ENCODE results near the gene CREBL2. TPM values are rescaled to one million over a fixed set of nuclear protein-coding genes. Genes with fewer than 3 reads are reported as not detected.

CREBL2 gene
- total and polyA plus RNA-seq, 10 of the 15 experiments (the other 5 are each of a cell fraction or from before 2014, with no cell fraction given): 4.6 to 19.1 (median 13.5) TPM

GRCh38 chr12:12663644-12664294 is 52.1 kb downstream of the CREBL2 start (continued):
- TF ChIP-seq SKIL (IDR thresholded peaks at IDR 0.05; ENCODE audit: low read depth, poor library complexity, severe bottlenecking) (peak; percentile 57), ZZZ3 (IDR thresholded peaks at IDR 0.05; ENCODE audit: control insufficient read depth, insufficient read length, low read depth) (no peak), NBN (IDR thresholded peaks at IDR 0.05) (0 out of 2 replicates have a peak, but pooled peaks have one; percentile 19), BHLHE40 (IDR thresholded peaks at IDR 0.05; ENCODE audit: borderline replicate concordance in 1 of 2, low read depth in 2 of 2, low read length in 1 of 2) (peak in 1 of 2 experiments; percentile 57; a peak in 1 of 4 replicates), MEF2A (IDR thresholded peaks at IDR 0.05; ENCODE audit: insufficient read depth, low read depth, low read length) (no peak; the same call in 1 of the 2 replicates), RAD21 (IDR thresholded peaks at IDR 0.05; ENCODE audit: insufficient read depth, low read depth, low read length) (no peak), NFIC (IDR thresholded peaks at IDR 0.05; ENCODE audit: low read depth, low read length) (peak; percentile 49; the same call in 1 of the 2 replicates)

GRCh38 chr12:12665194-12665593 is 53.5 kb downstream of the CREBL2 start:
- no peaks in the 10 kb centered on the region for H3K36me3 ChIP-seq (ENCODE audit: control insufficient read depth in 2 of 2, insufficient read depth in 2 of 2, low read length in 1 of 2)
- ChIA-PET CTCF (interaction anchor here (2.8 to 2.9 kb wide), 2 partner anchors 9 to 11 kb away, joined by 10 to 15 read pairs; no protein-coding TSS in a partner anchor), SMC1A (ENCODE audit: uncharacterized antibody, unreplicated experiment) (interaction anchor here (0.9 to 1.6 kb wide), 5 partner anchors 9 to 38 kb away, joined by 3 to 6 read pairs (median 5); no protein-coding TSS in a partner anchor), POLR2A (no interaction called here), RAD21 (ENCODE audit: unreplicated experiment) (interaction anchor here (0.6 to 1.5 kb wide), 6 partner anchors 9 to 289 kb away, joined by 3 to 4 read pairs (median 4); no protein-coding TSS in a partner anchor)
- H3K9me3 ChIP-seq (replicated peaks; ENCODE audit: control insufficient read depth, insufficient read depth, low read length): no peaks in the 10 kb centered on the region
- H4K20me1 ChIP-seq (ENCODE audit: control insufficient read depth, insufficient read depth): no peaks in the 10 kb centered on the region
- no peak for DNase-seq (ENCODE audit: low read depth, low spot score)
- BruUV-seq (replicated peaks): no TSS peak
- no peak overlapping the region for H2AFZ ChIP-seq (ENCODE audit: control insufficient read depth, low read depth, low read length)
- TF ChIP-seq IRF4 (IDR thresholded peaks at IDR 0.05; ENCODE audit: low read depth, low read length): no peak
- peaks cover 4% of the 10 kb centered on the region; the same call in 1 of the 2 replicates for H3K4me1 ChIP-seq (ENCODE audit: control insufficient read depth, insufficient read depth, low read length)
- no peak for ATAC-seq
- no peak overlapping the region for H3K4me2 ChIP-seq (ENCODE audit: control insufficient read depth, insufficient read depth)
- 99% methylated on average over 13 of the region's 13 CpGs for WGBS (ENCODE audit: insufficient coverage, insufficient replicate concordance, low lambda C conversion rate, missing lambda C conversion rate)
- H3K79me2 ChIP-seq (ENCODE audit: control insufficient read depth, insufficient read depth, low read length): no peaks in the 10 kb centered on the region
- intact Hi-C loops (cut with micrococcal nuclease; ENCODE audit: unreplicated experiment) (no loop called here), in situ Hi-C loops (cut with MboI) (no loop called here)
- H3K9ac ChIP-seq (ENCODE audit: control insufficient read depth, insufficient read depth, low read length): no peak overlapping the region
- no peak for FAIRE-seq
- no peak overlapping the region for H3K4me3 ChIP-seq
- no peaks in the 10 kb centered on the region for H3K27me3 ChIP-seq (replicated peaks in 1 of 2; ENCODE audit: control insufficient read depth in 2 of 2, insufficient read depth in 2 of 2, low read length in 1 of 2)
- H3K27ac ChIP-seq (ENCODE audit: control insufficient read depth, insufficient read depth): no peak overlapping the region

All from GM12878 (cell line).